GM12878 (cell line): ENCODE measurements around the gene ADGRL3. TPM values are rescaled to one million over a fixed set of nuclear protein-coding genes. Genes with fewer than 3 reads are reported as not detected.

Experiments used
- ATAC-seq: fragments of 200-7000 bp; cut with Tn5 transposase; 3 replicates; pipeline ENCODE4 v1.9.1; 2020; ENCODE audit warnings: mild to moderate bottlenecking, moderate library complexity
- BruUV-seq: library from RNA; stranded (reverse); fragments of 400-500 nt; replicated peaks from 2 replicates; lab custom pipeline; 2021; lab: Mats Ljungman, UMichigan
- CTCF ChIA-PET: fragments of 300-600 bp; sonication (Branson Sonifier 250); formaldehyde crosslinking; extraction: SDS; loops from one replicate; lab custom pipeline; 2021; ENCODE audit warnings: inconsistent platforms; lab: Yijun Ruan, JAX
- POLR2A ChIA-PET: fragments of 350-600 bp; formaldehyde crosslinking; extraction: SDS; loops from one replicate; lab custom pipeline; 2021; ENCODE audit warnings: inconsistent platforms; lab: Charles Lee
- RAD21 ChIA-PET: fragments of 300-600 bp; sonication (Branson Sonifier 250); formaldehyde crosslinking; loops from one replicate; lab custom pipeline; 2023; ENCODE audit warnings: antibody characterized with exemption; ENCODE audit not compliant: unreplicated experiment; lab: Charles Lee
- SMC1A ChIA-PET: fragments of 300-600 bp; sonication (Branson Sonifier 250); formaldehyde crosslinking; loops from one replicate; lab custom pipeline; 2023; ENCODE audit not compliant: unreplicated experiment, uncharacterized antibody; lab: Charles Lee
- DNase-seq: peaks from one replicate; pipeline ENCODE4 v3.0.0-alpha.2; 2011; ENCODE audit warnings: low read depth, low spot score
- FAIRE-seq: peaks from 3 replicates; lab custom pipeline; 2011; peaks lifted over from hg19 to GRCh38; lab: Jason Lieb, UNC
- H2AFZ ChIP-seq: 2 replicates; pipeline ENCODE4 v1.6.0; 2011; ENCODE audit warnings: low read depth, low read length, control low read depth; ENCODE audit not compliant: control insufficient read depth
- H3K27ac ChIP-seq: 2 replicates; pipeline ENCODE4 v1.5.1; 2011; ENCODE audit warnings: control low read depth; ENCODE audit not compliant: control insufficient read depth, insufficient read depth
- H3K27me3 ChIP-seq, 2 experiments: replicated peaks in 1 of 2; 2 replicates each; pipeline versions ENCODE4 v1.6.0 to v1.6.1; 2011; ENCODE audit warnings: low read length in 1 of 2; ENCODE audit not compliant: control insufficient read depth in 2 of 2, insufficient read depth in 2 of 2
- H3K36me3 ChIP-seq, 2 experiments: 2 replicates each; pipeline ENCODE4 v1.5.1; 2011; ENCODE audit warnings: low read length in 1 of 2; ENCODE audit not compliant: control insufficient read depth in 2 of 2, insufficient read depth in 2 of 2
- H3K4me1 ChIP-seq: 2 replicates; pipeline ENCODE4 v1.6.1; 2011; ENCODE audit warnings: mild to moderate bottlenecking, low read length, moderate library complexity, mixed read lengths; ENCODE audit not compliant: control insufficient read depth, insufficient read depth
- H3K4me2 ChIP-seq: 2 replicates; pipeline ENCODE4 v1.6.0; 2011; ENCODE audit warnings: control low read depth; ENCODE audit not compliant: control insufficient read depth, insufficient read depth
- H3K4me3 ChIP-seq: fragments of 200-600 bp; sonication (generic); 2 replicates; pipeline ENCODE4 v1.5.1; 2016
- H3K79me2 ChIP-seq: 2 replicates; pipeline ENCODE4 v1.6.0; 2011; ENCODE audit warnings: low read length; ENCODE audit not compliant: control insufficient read depth, insufficient read depth
- H3K9ac ChIP-seq: 2 replicates; pipeline ENCODE4 v1.8.0; 2011; ENCODE audit warnings: low read length, control low read depth, mixed read lengths; ENCODE audit not compliant: control insufficient read depth, insufficient read depth
- H3K9me3 ChIP-seq: replicated peaks from 3 replicates; pipeline ENCODE4 v1.5.1; 2011; ENCODE audit warnings: mild to moderate bottlenecking, low read length; ENCODE audit not compliant: control insufficient read depth, insufficient read depth
- H4K20me1 ChIP-seq: 2 replicates; pipeline ENCODE4 v1.6.0; 2011; ENCODE audit not compliant: control insufficient read depth, insufficient read depth
- BACH1 ChIP-seq: fragments of 450-650 bp; IDR thresholded peaks from 2 replicates; pipeline ENCODE4 v1.6.1; 2017; ENCODE audit warnings: mild to moderate bottlenecking, borderline replicate concordance
- BRCA1 ChIP-seq: IDR thresholded peaks from 2 replicates; pipeline ENCODE4 v1.6.1; 2011; ENCODE audit warnings: low read depth, low read length, improper control_type of control experiment
- CBX3 ChIP-seq: fragments of 200-600 bp; sonication (generic); IDR thresholded peaks from 2 replicates; pipeline ENCODE4 v1.6.1; 2016; ENCODE audit warnings: low read depth, borderline replicate concordance
- CREM ChIP-seq: IDR thresholded peaks from 2 replicates; pipeline ENCODE4 v1.6.1; 2014; ENCODE audit warnings: antibody characterized with exemption, low read depth
- MTA2 ChIP-seq: fragments of 450-650 bp; IDR thresholded peaks from 2 replicates; pipeline ENCODE4 v1.6.1; 2016; ENCODE audit warnings: low read depth, mild to moderate bottlenecking, moderate library complexity
- TARDBP ChIP-seq: IDR thresholded peaks from 2 replicates; pipeline ENCODE4 v1.6.1; 2016; ENCODE audit warnings: borderline replicate concordance
- ZNF207 ChIP-seq: fragments of 450-650 bp; IDR thresholded peaks from 2 replicates; pipeline ENCODE4 v1.6.1; 2014; ENCODE audit warnings: antibody characterized with exemption, mild to moderate bottlenecking, borderline replicate concordance
- WGBS: methylation state at CpG from one replicate; pipeline ENCODE4 v1.1.6; 2016; ENCODE audit warnings: low lambda C conversion rate; ENCODE audit not compliant: insufficient replicate concordance, insufficient coverage; ENCODE audit errors: missing lambda C conversion rate; 5-methylcytosine and 5-hydroxymethylcytosine counted together
- in situ Hi-C: fragments of 300-500 bp; cut with MboI; formaldehyde crosslinking; loops from 9 replicates; pipeline ENCODE4 v1.14.3; 2018; ENCODE audit warnings: mixed read lengths
- intact Hi-C: fragments of 100-400 bp; cut with micrococcal nuclease; formaldehyde crosslinking; loops from one replicate; pipeline ENCODE4 v1.14.2; 2022; ENCODE audit not compliant: unreplicated experiment
- polyA plus RNA-seq, 11 experiments: library from polyadenylated mRNA; depleted of rRNA in 4 of 11; unstranded in 6 of 11; stranded (reverse) in 5 of 11; fragments of >200 nt; fragmentation: Nextera tagmentation in 4 of 11; fragmentation: Illumina TruSeq in 1 of 11; extraction: Ambion mirVana in 4 of 11; extraction: Trizol in 1 of 11; gene quantifications; 1 replicate in 1 of 11; 2 replicates in 10 of 11; pipeline versions ENCODE4 v1.2.1 to v1.2.3, GENCODE V29; 2011 to 2016; ENCODE audit warnings: inconsistent platforms in 2 of 11, missing spikeins in 2 of 11, low read depth in 1 of 11
- total RNA-seq, 4 experiments: library from RNA; depleted of rRNA in 3 of 4; stranded (reverse); fragments of >200 nt in 3 of 4; fragmentation: Illumina TruSeq in 1 of 4; extraction: Trizol in 1 of 4; gene quantifications; 2 replicates each; pipeline versions ENCODE4 v1.2.1 to v1.2.3, GENCODE V29; 2013 to 2021
- TF ChIP-seq, protein P1 (sequence below): fragments of 450-650 bp; IDR thresholded peaks from 2 replicates; pipeline ENCODE4 v1.6.1; 2016; ENCODE audit warnings: mild to moderate bottlenecking
- TF ChIP-seq, protein P2 (sequence below): fragments of 450-650 bp; IDR thresholded peaks from 2 replicates; pipeline ENCODE4 v1.6.1; 2016; ENCODE audit warnings: mild to moderate bottlenecking
- TF ChIP-seq, protein P3 (sequence below): fragments of 450-650 bp; IDR thresholded peaks from 2 replicates; pipeline ENCODE4 v1.6.1; 2017; ENCODE audit warnings: mild to moderate bottlenecking, low read depth, inconsistent platforms; ENCODE audit not compliant: poor library complexity, severe bottlenecking

The ADGRL3 gene
- total and polyA plus RNA-seq, 10 of the 15 experiments (the other 5 are each of a cell fraction or from before 2014, with no cell fraction given) = 1.1 TPM; not detected in 9

DNA sequence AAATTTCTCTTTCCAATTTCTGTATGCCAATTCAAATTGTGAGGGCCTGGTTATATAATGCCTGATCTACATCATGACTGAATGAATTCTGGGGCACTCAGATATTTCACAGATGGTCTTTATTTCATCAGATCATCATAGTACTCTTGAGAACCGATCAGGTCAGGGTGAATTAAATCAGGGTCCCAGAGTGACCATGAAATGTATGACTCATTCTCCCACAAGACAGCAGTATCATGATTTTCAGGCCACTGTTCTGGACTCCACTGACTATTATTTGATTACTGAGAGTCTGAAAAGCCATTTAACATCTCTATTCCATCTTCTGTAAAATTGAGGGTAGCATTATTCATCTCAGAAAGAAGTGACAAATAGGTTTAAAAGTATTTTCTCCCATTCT lies 471.5 kb downstream of the ADGRL3 start:
- TF ChIP-seq CREM = no peak
- no peak for TF ChIP-seq CBX3
- TF ChIP-seq, protein P1, sequence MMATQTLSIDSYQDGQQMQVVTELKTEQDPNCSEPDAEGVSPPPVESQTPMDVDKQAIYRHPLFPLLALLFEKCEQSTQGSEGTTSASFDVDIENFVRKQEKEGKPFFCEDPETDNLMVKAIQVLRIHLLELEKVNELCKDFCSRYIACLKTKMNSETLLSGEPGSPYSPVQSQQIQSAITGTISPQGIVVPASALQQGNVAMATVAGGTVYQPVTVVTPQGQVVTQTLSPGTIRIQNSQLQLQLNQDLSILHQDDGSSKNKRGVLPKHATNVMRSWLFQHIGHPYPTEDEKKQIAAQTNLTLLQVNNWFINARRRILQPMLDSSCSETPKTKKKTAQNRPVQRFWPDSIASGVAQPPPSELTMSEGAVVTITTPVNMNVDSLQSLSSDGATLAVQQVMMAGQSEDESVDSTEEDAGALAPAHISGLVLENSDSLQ = no peak
- TF ChIP-seq ZNF207 = no peak
- no peak for TF ChIP-seq TARDBP
- TF ChIP-seq, protein P2, sequence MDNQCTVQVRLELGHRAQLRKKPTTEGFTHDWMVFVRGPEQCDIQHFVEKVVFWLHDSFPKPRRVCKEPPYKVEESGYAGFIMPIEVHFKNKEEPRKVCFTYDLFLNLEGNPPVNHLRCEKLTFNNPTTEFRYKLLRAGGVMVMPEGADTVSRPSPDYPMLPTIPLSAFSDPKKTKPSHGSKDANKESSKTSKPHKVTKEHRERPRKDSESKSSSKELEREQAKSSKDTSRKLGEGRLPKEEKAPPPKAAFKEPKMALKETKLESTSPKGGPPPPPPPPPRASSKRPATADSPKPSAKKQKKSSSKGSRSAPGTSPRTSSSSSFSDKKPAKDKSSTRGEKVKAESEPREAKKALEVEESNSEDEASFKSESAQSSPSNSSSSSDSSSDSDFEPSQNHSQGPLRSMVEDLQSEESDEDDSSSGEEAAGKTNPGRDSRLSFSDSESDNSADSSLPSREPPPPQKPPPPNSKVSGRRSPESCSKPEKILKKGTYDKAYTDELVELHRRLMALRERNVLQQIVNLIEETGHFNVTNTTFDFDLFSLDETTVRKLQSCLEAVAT = no peak
- no peak for TF ChIP-seq MTA2
- TF ChIP-seq BACH1 = no peak
- TF ChIP-seq, protein P3, sequence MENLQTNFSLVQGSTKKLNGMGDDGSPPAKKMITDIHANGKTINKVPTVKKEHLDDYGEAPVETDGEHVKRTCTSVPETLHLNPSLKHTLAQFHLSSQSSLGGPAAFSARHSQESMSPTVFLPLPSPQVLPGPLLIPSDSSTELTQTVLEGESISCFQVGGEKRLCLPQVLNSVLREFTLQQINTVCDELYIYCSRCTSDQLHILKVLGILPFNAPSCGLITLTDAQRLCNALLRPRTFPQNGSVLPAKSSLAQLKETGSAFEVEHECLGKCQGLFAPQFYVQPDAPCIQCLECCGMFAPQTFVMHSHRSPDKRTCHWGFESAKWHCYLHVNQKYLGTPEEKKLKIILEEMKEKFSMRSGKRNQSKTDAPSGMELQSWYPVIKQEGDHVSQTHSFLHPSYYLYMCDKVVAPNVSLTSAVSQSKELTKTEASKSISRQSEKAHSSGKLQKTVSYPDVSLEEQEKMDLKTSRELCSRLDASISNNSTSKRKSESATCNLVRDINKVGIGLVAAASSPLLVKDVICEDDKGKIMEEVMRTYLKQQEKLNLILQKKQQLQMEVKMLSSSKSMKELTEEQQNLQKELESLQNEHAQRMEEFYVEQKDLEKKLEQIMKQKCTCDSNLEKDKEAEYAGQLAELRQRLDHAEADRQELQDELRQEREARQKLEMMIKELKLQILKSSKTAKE = no peak
- TF ChIP-seq BRCA1 = no peak
- Histone ChIP-seq H3K79me2 (no peaks in the 10 kb centered on the region), H3K4me2 (no peak overlapping the region), H3K9me3 (no peaks in the 10 kb centered on the region), H4K20me1 (no peaks in the 10 kb centered on the region), H3K9ac (no peak overlapping the region), H3K27ac (no peak overlapping the region), H3K27me3 (no peaks in the 10 kb centered on the region), H3K4me3 (no peak overlapping the region), H3K4me1 (no peaks in the 10 kb centered on the region), H2AFZ (no peak overlapping the region), H3K36me3 (no peaks in the 10 kb centered on the region)
- ChIA-PET CTCF (no interaction called here), POLR2A (no interaction called here), SMC1A (interaction anchor here (0.6 kb wide), 1 partner anchor 161 kb away, joined by 3 read pairs; no protein-coding TSS in a partner anchor), RAD21 (no interaction called here)
- no peak for DNase-seq
- no peak for ATAC-seq
- 0% methylated on average over 1 of the region's 1 CpG for WGBS
- no TSS peak for BruUV-seq
- no peak for FAIRE-seq
- in situ Hi-C loops (no loop called here), intact Hi-C loops (no loop called here)
